Measurements from ENCODE around the gene PIGS. TPM values are rescaled to one million over a fixed set of nuclear protein-coding genes. Genes with fewer than 3 reads are reported as not detected.
"Not testable (repeated sequence)": the region's sequence is repeated elsewhere in the genome, so short reads cannot be mapped to it uniquely, and the experiment has no call there.

The PIGS gene
- total RNA-seq, 2 experiments from 2014 or later = 61.7 to 62.6 TPM

DNA sequence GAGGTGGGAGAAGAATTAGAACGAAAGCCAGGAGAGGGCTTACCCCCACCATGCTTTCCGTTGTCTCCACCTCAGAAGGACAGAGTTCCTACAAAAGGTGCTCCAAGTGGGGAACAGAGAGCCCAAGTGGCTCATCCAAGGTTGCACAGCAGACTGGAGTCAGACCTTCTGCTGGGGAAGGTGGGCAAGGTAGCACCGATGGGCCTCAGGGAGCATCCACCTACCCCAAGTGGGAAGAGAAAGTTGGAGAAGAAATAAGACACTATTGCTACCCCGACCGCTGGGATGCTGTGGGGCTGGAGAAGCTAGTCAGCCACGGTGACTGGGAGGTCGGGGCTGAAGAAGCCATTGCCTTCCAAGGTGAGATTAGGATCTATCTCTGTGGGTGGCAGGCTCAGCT, 40.4 kb downstream of the PIGS start:
- DNase-seq = no peak
- no peak overlapping the region for H3K27ac Mint-ChIP-seq
- CTCF ChIA-PET = interaction anchor here (1.1 kb wide), 1 partner anchor 9 kb away, joined by 4 read pairs; no protein-coding TSS in a partner anchor
- POLR2A ChIA-PET = no interaction called here
- no peaks in the 10 kb centered on the region for H3K4me1 Mint-ChIP-seq
- H3K27me3 Mint-ChIP-seq = peaks cover 1% of the 10 kb centered on the region
- H3K4me3 Mint-ChIP-seq = no peak overlapping the region
- no peaks in the 10 kb centered on the region for H3K36me3 Mint-ChIP-seq (ENCODE audit: low read depth)
- no peaks in the 10 kb centered on the region for H3K9me3 Mint-ChIP-seq

DNA sequence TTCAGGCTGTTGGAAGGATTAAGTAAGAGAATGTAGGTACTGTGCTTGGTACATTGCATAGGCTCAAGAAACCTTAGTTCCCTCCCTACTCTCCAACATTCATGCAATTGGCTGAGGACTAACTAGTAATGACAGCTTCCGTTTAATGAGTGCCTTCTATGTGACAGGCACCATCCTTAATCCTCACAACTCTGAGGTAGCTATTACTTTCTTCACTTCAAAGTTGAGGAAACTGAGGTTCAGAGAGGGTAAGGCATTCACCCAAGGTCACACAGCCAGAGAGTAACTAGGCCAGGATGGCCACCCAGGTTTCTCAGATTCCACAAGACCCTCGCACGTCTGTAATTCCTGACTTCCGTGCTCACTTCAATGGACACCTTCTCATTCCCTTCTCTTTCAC, 41.1 kb downstream of the PIGS start:
- no peaks in the 10 kb centered on the region for H3K36me3 Mint-ChIP-seq (ENCODE audit: low read depth)
- H3K27ac Mint-ChIP-seq = no peak overlapping the region
- POLR2A ChIA-PET = no interaction called here
- DNase-seq = no peak
- H3K27me3 Mint-ChIP-seq = peaks cover 1% of the 10 kb centered on the region
- CTCF ChIA-PET = no interaction called here
- no peak overlapping the region for H3K4me3 Mint-ChIP-seq
- no peaks in the 10 kb centered on the region for H3K9me3 Mint-ChIP-seq
- no peaks in the 10 kb centered on the region for H3K4me1 Mint-ChIP-seq

DNA sequence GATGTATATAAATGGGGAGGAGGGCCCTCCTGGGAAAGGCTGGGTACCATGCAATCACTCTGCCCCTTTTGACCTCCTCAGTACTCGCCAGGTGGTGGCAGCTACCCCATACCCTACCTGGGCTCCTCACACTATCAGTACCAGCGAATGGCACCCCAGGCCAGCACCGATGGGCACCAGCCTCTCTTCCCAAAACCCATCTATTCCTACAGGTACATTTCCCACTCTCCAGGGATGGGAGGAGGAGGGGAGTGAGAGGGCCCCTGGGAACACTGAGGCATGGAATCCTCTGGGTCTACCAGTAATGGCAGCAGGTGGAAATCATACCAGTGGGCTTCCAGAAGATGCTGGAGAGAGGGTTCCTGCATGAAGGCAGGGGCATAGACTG, 42.3 kb downstream of the PIGS start:
- H3K4me1 Mint-ChIP-seq = no peaks in the 10 kb centered on the region
- H3K27ac Mint-ChIP-seq = no peak overlapping the region
- ChIA-PET POLR2A (no interaction called here), CTCF (interaction anchor here (0.6 kb wide), 1 partner anchor 94 kb away, joined by 3 read pairs; no protein-coding TSS in a partner anchor)
- no peaks in the 10 kb centered on the region for H3K9me3 Mint-ChIP-seq
- DNase-seq = no peak
- H3K27me3 Mint-ChIP-seq = peaks cover 1% of the 10 kb centered on the region
- H3K36me3 Mint-ChIP-seq (ENCODE audit: low read depth) = no peaks in the 10 kb centered on the region
- H3K4me3 Mint-ChIP-seq = no peak overlapping the region

DNA sequence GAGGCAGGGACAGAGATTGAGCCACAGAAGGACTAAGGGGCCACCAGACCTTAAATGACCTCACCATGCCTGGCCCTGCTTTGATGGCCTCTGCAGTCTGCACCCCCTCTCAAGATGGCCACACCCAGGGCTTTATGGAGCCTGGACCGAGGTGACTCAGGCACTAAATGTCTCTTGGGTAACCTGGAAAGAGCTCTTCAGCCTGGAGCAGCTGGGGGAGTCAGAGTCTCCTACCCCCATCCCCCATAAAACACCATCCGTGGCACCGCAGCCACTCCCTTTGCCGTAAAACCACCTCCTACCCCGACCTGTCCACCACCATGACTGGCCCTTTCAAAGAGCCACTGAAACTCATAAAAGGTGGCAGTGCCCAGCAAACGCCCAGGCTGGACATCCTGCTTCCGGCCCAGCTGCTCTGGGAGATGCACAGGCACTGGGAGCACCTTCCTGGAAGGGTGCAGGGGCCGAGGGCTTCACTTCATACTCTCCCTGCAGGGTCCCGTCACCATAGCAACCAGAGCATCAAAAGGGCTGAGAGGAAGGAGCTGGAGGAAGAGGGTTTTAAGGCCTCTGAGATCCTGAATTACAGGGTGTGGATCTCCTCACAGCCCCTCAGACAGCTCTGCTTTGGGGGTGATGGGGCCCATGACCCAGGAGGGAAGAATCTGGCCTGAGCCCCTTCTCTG, 42.9 kb downstream of the PIGS start:
- Mint-ChIP-seq H3K9me3 (no peaks in the 10 kb centered on the region), H3K36me3 (ENCODE audit: low read depth) (no peaks in the 10 kb centered on the region), H3K4me1 (no peaks in the 10 kb centered on the region), H3K27me3 (peaks cover 1% of the 10 kb centered on the region), H3K27ac (no peak overlapping the region), H3K4me3 (no peak overlapping the region)
- POLR2A ChIA-PET = no interaction called here
- DNase-seq = no peak
- CTCF ChIA-PET = interaction anchor here (0.6 kb wide), 1 partner anchor 95 kb away, joined by 3 read pairs; no protein-coding TSS in a partner anchor

DNA sequence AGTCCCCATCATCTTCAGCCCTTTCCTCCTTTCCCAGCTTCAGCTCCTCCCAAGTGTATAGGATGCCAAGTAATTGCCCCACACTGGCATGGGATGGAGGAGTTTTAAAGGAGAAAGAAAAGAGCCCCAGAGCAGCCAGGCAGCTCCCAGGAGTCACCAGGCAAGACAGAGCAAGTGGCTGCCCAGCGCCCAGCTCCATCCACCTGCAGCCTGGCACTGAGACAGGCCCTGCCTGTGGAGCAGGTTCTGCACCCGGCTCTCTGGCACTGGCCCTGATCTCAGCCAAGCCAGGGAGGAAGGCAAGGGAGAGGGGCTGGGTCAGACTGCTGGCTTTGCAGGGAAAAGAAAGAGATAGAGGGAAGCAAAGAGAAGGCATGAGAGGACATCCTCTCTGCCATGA, 43.5 kb downstream of the PIGS start:
- peaks cover 1% of the 10 kb centered on the region for H3K27me3 Mint-ChIP-seq
- H3K27ac Mint-ChIP-seq = no peak overlapping the region
- no peak for DNase-seq
- POLR2A ChIA-PET = interaction anchor here (0.5 kb wide), 1 partner anchor 366 kb away, joined by 3 read pairs; no protein-coding TSS in a partner anchor
- H3K36me3 Mint-ChIP-seq (ENCODE audit: low read depth) = no peaks in the 10 kb centered on the region
- no peaks in the 10 kb centered on the region for H3K4me1 Mint-ChIP-seq
- no peak overlapping the region for H3K4me3 Mint-ChIP-seq
- H3K9me3 Mint-ChIP-seq = no peaks in the 10 kb centered on the region
- CTCF ChIA-PET = no interaction called here

DNA sequence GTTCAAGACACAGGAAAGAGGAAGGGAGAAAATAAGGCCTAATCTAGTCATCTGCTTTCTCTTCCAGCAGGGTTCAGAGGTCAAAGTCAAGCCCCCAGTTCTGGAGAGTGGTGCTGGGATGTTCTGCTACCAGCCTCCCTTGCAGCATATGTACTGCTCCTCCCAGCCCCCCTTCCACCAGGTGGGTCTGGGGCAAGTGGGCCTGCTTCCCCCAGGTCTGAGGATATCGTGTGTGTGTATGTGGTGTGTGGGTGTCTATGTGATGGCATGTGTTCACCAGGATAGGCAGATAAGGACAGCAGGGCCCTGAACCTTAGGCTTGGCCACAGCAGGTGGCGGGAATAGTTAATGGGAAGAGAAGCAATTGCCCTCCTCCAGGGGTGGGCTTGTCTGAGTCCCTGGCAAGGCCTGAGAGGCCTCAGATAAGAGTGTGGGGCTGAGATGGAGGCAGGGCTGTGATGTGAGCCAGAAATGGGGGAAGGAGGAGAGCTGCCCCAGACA, 44.1 kb downstream of the PIGS start:
- H3K4me1 Mint-ChIP-seq = no peaks in the 10 kb centered on the region
- CTCF ChIA-PET = no interaction called here
- no peaks in the 10 kb centered on the region for H3K36me3 Mint-ChIP-seq (ENCODE audit: low read depth)
- no peaks in the 10 kb centered on the region for H3K9me3 Mint-ChIP-seq
- H3K27me3 Mint-ChIP-seq = peaks cover 1% of the 10 kb centered on the region
- DNase-seq = no peak
- POLR2A ChIA-PET = interaction anchor here (0.5 kb wide), 1 partner anchor 41 kb away, joined by 4 read pairs; no protein-coding TSS in a partner anchor
- no peak overlapping the region for H3K4me3 Mint-ChIP-seq
- H3K27ac Mint-ChIP-seq = no peak overlapping the region

DNA sequence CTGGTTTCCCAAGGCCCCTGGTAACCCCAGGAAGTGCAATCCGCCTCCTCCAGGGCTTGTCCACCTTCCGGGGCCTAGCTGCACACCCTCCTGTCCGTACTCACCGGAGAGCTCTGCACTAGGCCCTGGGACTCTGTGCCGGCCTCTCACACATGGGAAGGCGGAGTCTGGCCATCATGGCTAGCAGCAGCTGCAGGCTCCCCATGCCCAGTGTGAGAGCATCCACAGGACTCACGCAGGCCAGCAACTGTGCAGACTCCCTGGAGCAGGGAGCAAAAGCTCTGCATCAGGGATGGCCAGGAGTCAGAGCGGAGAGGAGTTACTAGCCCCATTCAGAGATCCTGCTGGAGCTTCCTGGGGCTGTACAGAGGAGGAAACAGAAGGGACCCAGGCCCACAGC, 44.9 kb downstream of the PIGS start:
- Mint-ChIP-seq H3K4me1 (no peaks in the 10 kb centered on the region), H3K4me3 (no peak overlapping the region), H3K36me3 (ENCODE audit: low read depth) (no peaks in the 10 kb centered on the region), H3K27me3 (no peaks in the 10 kb centered on the region), H3K9me3 (no peaks in the 10 kb centered on the region), H3K27ac (no peak overlapping the region)
- POLR2A ChIA-PET = interaction anchor here (0.5 kb wide), 1 partner anchor 42 kb away, joined by 4 read pairs; no protein-coding TSS in a partner anchor
- CTCF ChIA-PET = interaction anchor here (1.2 kb wide), 1 partner anchor 9 kb away, joined by 3 read pairs; no protein-coding TSS in a partner anchor
- no peak for DNase-seq

DNA sequence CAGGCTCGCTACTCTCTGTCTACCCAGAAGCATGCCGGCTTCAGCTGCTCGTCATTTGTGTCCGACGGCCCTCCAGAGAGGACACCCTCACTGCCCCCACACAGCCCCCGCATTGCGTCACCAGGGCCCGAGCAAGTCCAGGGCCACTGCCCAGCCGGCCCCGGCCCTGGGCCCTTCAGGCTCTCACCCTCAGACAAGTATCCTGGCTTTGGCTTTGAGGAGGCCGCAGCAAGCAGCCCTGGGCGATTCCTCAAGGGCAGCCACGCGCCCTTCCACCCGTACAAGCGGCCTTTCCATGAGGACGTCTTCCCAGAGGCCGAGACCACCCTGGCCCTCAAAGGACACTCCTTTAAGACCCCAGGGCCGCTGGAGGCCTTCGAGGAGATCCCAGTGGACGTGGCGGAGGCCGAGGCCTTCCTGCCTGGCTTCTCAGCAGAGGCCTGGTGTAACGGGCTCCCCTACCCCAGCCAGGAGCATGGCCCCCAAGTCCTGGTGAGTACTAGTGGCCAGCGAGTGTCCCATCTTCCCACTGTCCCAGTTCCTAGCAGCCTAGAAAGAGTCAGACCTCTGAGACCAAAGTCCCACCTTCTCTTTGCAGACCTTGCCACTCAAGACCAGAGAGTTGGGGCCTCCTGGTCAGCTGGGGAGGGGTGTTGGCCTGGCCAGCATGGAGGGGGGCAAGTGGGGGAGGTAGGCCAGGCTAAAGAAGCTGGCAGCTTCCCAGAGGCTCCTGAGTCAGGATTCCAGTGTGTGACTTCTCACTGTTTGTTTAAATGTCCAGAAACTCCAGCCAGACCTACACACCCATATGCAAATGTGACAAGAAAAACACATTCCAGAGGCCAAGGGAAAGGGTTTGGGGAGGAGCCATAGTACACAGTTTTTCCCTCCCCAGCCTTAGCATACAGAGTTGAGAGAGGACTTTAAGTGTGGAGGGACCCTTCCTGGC, 46.6 kb downstream of the PIGS start:
- Mint-ChIP-seq H3K27ac (no peak overlapping the region), H3K27me3 (no peaks in the 10 kb centered on the region), H3K36me3 (ENCODE audit: low read depth) (no peaks in the 10 kb centered on the region), H3K9me3 (no peaks in the 10 kb centered on the region), H3K4me1 (no peaks in the 10 kb centered on the region), H3K4me3 (no peak overlapping the region)
- no peak for DNase-seq
- POLR2A ChIA-PET = no interaction called here
- CTCF ChIA-PET = no interaction called here

DNA sequence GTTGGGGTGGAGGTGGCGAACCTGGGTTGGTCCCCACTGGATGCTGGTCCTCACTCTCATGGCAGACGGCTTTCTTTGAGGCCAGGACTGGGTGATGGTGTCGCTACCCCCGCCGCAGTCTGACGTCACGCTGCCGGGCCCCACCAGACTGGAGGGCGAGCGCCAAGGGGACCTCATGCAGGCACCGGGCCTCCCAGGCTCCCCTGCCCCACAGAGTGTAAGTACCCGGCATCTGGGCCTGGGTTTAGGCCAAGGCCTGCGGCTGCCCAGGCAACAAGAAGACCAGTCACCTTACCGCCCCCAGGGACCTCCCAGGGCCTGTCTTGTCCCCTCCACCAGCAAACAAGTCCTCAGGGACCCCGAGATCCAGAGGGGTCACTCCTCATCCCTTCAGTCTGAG, 47.4 kb downstream of the PIGS start:
- ChIA-PET CTCF (no interaction called here), POLR2A (no interaction called here)
- H3K36me3 Mint-ChIP-seq (ENCODE audit: low read depth) = no peaks in the 10 kb centered on the region
- H3K4me3 Mint-ChIP-seq = no peak overlapping the region
- no peak for DNase-seq
- H3K27me3 Mint-ChIP-seq = peaks cover 2% of the 10 kb centered on the region
- no peaks in the 10 kb centered on the region for H3K9me3 Mint-ChIP-seq
- peaks cover 3% of the 10 kb centered on the region for H3K4me1 Mint-ChIP-seq
- no peak overlapping the region for H3K27ac Mint-ChIP-seq

DNA sequence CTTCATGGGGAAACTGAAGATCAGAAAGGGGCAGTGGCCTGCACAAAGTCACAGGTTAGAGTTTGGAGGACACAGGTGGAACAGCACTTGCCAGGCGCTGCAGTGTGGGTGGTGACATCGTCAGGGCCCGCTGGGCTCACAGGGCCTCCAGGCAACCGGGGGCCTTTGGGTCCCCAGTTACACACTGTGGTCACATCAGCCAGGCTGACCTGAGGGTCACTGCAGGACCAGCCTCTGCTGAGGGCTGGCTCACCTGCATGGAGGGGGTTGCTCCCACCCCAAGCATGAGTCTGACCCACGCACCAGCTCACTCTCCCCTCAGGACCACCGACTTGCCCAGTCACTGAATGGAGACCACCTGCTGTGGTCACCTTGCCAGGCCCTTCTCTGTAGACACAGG, 48.1 kb downstream of the PIGS start:
- no peak overlapping the region for H3K4me3 Mint-ChIP-seq
- H3K27me3 Mint-ChIP-seq = peaks cover 6% of the 10 kb centered on the region
- H3K36me3 Mint-ChIP-seq (ENCODE audit: low read depth) = no peaks in the 10 kb centered on the region
- no peaks in the 10 kb centered on the region for H3K9me3 Mint-ChIP-seq
- no peak overlapping the region for H3K27ac Mint-ChIP-seq
- ChIA-PET POLR2A (no interaction called here), CTCF (no interaction called here)
- no peak for DNase-seq
- H3K4me1 Mint-ChIP-seq = peaks cover 4% of the 10 kb centered on the region

DNA sequence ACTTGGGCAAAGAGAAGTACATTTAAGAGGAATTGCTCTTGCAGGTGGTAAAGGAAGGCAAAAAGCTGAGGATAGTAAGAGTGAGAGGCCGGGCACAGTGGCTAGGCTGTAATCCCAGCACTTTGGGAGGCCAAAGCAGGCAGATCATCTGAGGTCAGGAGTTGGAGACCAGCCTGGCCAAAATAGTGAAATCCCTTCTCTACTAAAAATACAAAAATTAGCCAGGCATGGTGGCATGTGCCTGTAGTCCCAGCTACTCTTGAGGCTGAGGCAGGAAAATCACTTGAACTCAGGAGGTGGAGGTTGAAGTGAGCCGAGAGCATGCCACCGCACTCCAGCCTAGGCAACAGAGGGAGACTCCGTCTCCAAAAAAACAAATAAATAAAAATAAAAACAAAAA, 49.0 kb downstream of the PIGS start:
- POLR2A ChIA-PET; H3K4me1 Mint-ChIP-seq; H3K27ac Mint-ChIP-seq; DNase-seq; H3K36me3 Mint-ChIP-seq (ENCODE audit: low read depth); H3K27me3 Mint-ChIP-seq; H3K9me3 Mint-ChIP-seq; H3K4me3 Mint-ChIP-seq; CTCF ChIA-PET: not testable (repeated sequence)

DNA sequence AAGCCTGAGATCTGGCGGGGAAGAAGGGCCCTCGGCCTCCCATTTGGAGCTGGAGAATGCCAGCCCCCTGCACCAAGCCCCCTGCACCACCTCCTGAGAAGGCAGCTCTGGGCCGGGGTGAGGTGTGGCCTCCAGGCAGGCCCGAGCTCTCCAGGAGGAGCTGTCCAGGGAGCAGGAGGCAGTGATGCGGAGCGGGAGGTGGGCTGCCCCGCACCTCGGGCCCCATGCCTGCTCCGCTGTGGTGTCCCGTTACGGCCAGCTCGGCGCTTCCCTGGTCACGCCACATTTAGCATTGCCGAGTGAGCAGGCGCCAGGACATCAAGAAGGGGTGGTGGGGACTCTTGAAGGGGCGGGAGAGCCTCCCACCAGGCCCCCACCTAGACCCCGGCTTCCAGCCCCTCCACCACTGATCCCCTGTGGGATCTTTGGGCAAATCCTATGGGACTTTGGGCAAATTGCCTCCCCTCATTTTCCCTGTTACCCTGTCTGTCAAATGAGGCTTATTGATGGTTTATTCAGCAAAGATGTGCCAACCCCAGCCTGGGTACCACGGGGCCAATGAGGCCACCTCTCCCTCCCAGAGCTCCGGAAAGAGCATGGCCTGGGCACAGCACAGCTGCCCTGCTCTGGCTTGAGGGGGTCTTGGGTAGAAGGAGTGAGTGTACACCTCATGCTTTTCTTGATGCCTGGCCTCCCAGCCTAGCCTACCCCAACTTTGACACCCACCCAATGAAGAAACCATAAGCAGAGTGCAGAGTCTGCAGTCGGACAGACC, 49.8 kb downstream of the PIGS start:
- H3K4me3 Mint-ChIP-seq = no peak overlapping the region
- CTCF ChIA-PET = interaction anchor here (1.8 kb wide), 1 partner anchor 27 kb away, joined by 4 read pairs; no protein-coding TSS in a partner anchor
- peaks cover 4% of the 10 kb centered on the region for H3K4me1 Mint-ChIP-seq
- H3K9me3 Mint-ChIP-seq = no peaks in the 10 kb centered on the region
- no peaks in the 10 kb centered on the region for H3K36me3 Mint-ChIP-seq (ENCODE audit: low read depth)
- no peak for DNase-seq
- peaks cover 9% of the 10 kb centered on the region for H3K27me3 Mint-ChIP-seq
- no peak overlapping the region for H3K27ac Mint-ChIP-seq
- POLR2A ChIA-PET = no interaction called here

Measured in activated CD4-positive, alpha-beta T cell treated with anti-CD3 and anti-CD28 coated beads, Interleukin-2, amount 10 ng/mL, durations not matched to agents 7 days and 5 days (primary cell).